B cell (primary cell): ENCODE results near the gene PHC3. TPM values are rescaled to one million over a fixed set of nuclear protein-coding genes. Genes with fewer than 3 reads are reported as not detected.

Experiments used
- ATAC-seq: fragments of 200-7000 bp; cut with Tn5 transposase; one replicate; pipeline ENCODE4 v1.10.0; 2021; ENCODE audit warnings: low read depth, mild to moderate bottlenecking, moderate number of reproducible peaks, moderate library complexity
- CTCF ChIA-PET: fragments of 350-600 bp; sonication (Branson Sonifier 250); formaldehyde crosslinking; loops from one replicate; lab custom pipeline; 2021; ENCODE audit warnings: antibody characterized with exemption, inconsistent platforms; lab: Charles Lee
- POLR2A ChIA-PET: fragments of 350-600 bp; sonication (Branson Sonifier 250); formaldehyde crosslinking; loops from one replicate; lab custom pipeline; 2021; ENCODE audit warnings: antibody characterized with exemption; lab: Charles Lee
- DNase-seq: peaks from one replicate; pipeline ENCODE4 v3.0.0; 2013
- H2AFZ ChIP-seq: 2 replicates; pipeline ENCODE4 v1.6.1; 2012; ENCODE audit warnings: mild to moderate bottlenecking, low read depth, low read length; ENCODE audit not compliant: insufficient read depth, poor library complexity, severe bottlenecking
- H3K27ac ChIP-seq, 2 donors: 1 replicate in 1 of 2; 2 replicates in 1 of 2; pipeline ENCODE4 v1.5.1; 2012 to 2013; ENCODE audit warnings: low read length in 2 of 2, mild to moderate bottlenecking in 2 of 2, moderate library complexity in 1 of 2
- H3K27me3 ChIP-seq, 4 experiments: fragments of 200-600 bp in 1 of 4; sonication (generic) in 1 of 4; replicated peaks in 1 of 4; 1 replicate in 2 of 4; 2 replicates in 2 of 4; pipeline versions ENCODE4 v1.6.1 to v1.7.0; 2013 to 2016; ENCODE audit warnings: low read length in 3 of 4, mild to moderate bottlenecking in 2 of 4, mixed read lengths in 1 of 4, moderate library complexity in 1 of 4; ENCODE audit not compliant: insufficient read depth in 4 of 4, control insufficient read depth in 3 of 4; ENCODE audit errors: control extremely low read depth in 1 of 4
- H3K36me3 ChIP-seq, 2 experiments: replicated peaks in 1 of 2; 1 replicate in 1 of 2; 2 replicates in 1 of 2; pipeline versions ENCODE4 v1.6.1 to v1.7.1; 2013; ENCODE audit warnings: low read length in 1 of 2; ENCODE audit not compliant: insufficient read depth in 2 of 2, control insufficient read depth in 1 of 2; ENCODE audit errors: control extremely low read depth in 1 of 2, extremely low read depth in 1 of 2
- H3K4me1 ChIP-seq, 2 donors: fragments of 200-600 bp in 1 of 2; sonication (generic) in 1 of 2; 1 replicate in 1 of 2; 2 replicates in 1 of 2; pipeline versions ENCODE4 v1.5.1 to v1.6.1; 2013 to 2017; ENCODE audit warnings: low read length in 2 of 2; ENCODE audit not compliant: control insufficient read depth in 2 of 2, insufficient read depth in 2 of 2
- H3K4me2 ChIP-seq: replicated peaks from 2 replicates; pipeline ENCODE3; 2012; ENCODE audit warnings: mild to moderate bottlenecking, low read depth, low read length; ENCODE audit not compliant: poor library complexity, severe bottlenecking
- H3K4me3 ChIP-seq, 5 experiments: fragments of 200-600 bp in 1 of 5; sonication (generic) in 1 of 5; 1 replicate in 3 of 5; 2 replicates in 2 of 5; pipeline versions ENCODE4 v1.5.1 to v1.7.0; 2011 to 2016; ENCODE audit warnings: low read length in 4 of 5, mild to moderate bottlenecking in 4 of 5, low read depth in 2 of 5, control low read depth in 1 of 5, moderate library complexity in 1 of 5; ENCODE audit not compliant: insufficient read depth in 1 of 5; ENCODE audit errors: control extremely low read depth in 1 of 5, extremely low read depth in 1 of 5
- H3K79me2 ChIP-seq: fragments of 200-600 bp; sonication (generic); one replicate; pipeline ENCODE4 v1.6.0; 2016; ENCODE audit warnings: low read length; ENCODE audit not compliant: control insufficient read depth, insufficient read depth
- H3K9ac ChIP-seq: fragments of 200-600 bp; sonication (generic); 2 replicates; pipeline ENCODE4 v1.6.1; 2017; ENCODE audit warnings: mild to moderate bottlenecking, low read length, moderate library complexity
- H3K9me3 ChIP-seq, 3 donors: one replicate each; pipeline versions ENCODE4 v1.6.1 to v1.7.1; 2013; ENCODE audit warnings: low read length in 2 of 3; ENCODE audit not compliant: control insufficient read depth in 2 of 3, insufficient read depth in 1 of 3; ENCODE audit errors: control extremely low read depth in 1 of 3
- H4K20me1 ChIP-seq: 2 replicates; pipeline ENCODE4 v1.6.0; 2012; ENCODE audit warnings: mild to moderate bottlenecking, low read length; ENCODE audit not compliant: insufficient read depth, control insufficient read depth, poor library complexity, severe bottlenecking
- H3K27ac Mint-ChIP-seq: one replicate; pipeline ENCODE4 v1.8.0; 2021; ENCODE audit warnings: mixed read lengths
- H3K27me3 Mint-ChIP-seq: one replicate; pipeline ENCODE4 v1.8.0; 2021; ENCODE audit warnings: mixed read lengths
- H3K4me1 Mint-ChIP-seq: one replicate; pipeline ENCODE4 v1.8.0; 2021; ENCODE audit warnings: mixed read lengths
- H3K4me3 Mint-ChIP-seq: one replicate; pipeline ENCODE4 v1.8.0; 2021; ENCODE audit warnings: mixed read lengths
- H3K9me3 Mint-ChIP-seq: one replicate; pipeline ENCODE4 v1.8.0; 2022; ENCODE audit warnings: mixed read lengths; ENCODE audit not compliant: insufficient read depth
- EZH2 ChIP-seq: IDR thresholded peaks from 2 replicates; pipeline ENCODE4 v1.6.1; 2012; ENCODE audit warnings: borderline replicate concordance, low read depth, mild to moderate bottlenecking, moderate library complexity, low read length; ENCODE audit not compliant: insufficient read depth, poor library complexity, severe bottlenecking
- WGBS: methylation state at CpG from one replicate; pipeline ENCODE4 v1.1.5; 2013; ENCODE audit warnings: missing lambda C conversion rate; ENCODE audit not compliant: insufficient coverage; 5-methylcytosine and 5-hydroxymethylcytosine counted together
- intact Hi-C: fragments of 100-400 bp; cut with micrococcal nuclease; formaldehyde crosslinking; loops from one replicate; pipeline ENCODE4 v1.10.0; 2022
- polyA plus RNA-seq: library from polyadenylated mRNA; depleted of rRNA; stranded (reverse); fragments of >200 nt; gene quantifications from 2 replicates; pipeline ENCODE4 v1.2.3, GENCODE V29; 2012
- total RNA-seq, 2 donors: library from RNA; stranded (reverse); fragments of 120-200 nt in 1 of 2; gene quantifications; 1 replicate in 1 of 2; 2 replicates in 1 of 2; pipeline versions ENCODE4 v1.2.3 to v1.2.4, GENCODE V29; 2013 to 2022
- TF ChIP-seq, protein P1 (sequence below): fragments of 200-600 bp; IDR thresholded peaks from one replicate; pipeline ENCODE4 v1.8.0; 2022; ENCODE audit warnings: antibody characterized with exemption, mild to moderate bottlenecking

PHC3 gene
- total and polyA plus RNA-seq, 2 donors (not counting 1 experiment from before 2014, with no cell fraction given) = 51.8 to 159 TPM

DNA sequence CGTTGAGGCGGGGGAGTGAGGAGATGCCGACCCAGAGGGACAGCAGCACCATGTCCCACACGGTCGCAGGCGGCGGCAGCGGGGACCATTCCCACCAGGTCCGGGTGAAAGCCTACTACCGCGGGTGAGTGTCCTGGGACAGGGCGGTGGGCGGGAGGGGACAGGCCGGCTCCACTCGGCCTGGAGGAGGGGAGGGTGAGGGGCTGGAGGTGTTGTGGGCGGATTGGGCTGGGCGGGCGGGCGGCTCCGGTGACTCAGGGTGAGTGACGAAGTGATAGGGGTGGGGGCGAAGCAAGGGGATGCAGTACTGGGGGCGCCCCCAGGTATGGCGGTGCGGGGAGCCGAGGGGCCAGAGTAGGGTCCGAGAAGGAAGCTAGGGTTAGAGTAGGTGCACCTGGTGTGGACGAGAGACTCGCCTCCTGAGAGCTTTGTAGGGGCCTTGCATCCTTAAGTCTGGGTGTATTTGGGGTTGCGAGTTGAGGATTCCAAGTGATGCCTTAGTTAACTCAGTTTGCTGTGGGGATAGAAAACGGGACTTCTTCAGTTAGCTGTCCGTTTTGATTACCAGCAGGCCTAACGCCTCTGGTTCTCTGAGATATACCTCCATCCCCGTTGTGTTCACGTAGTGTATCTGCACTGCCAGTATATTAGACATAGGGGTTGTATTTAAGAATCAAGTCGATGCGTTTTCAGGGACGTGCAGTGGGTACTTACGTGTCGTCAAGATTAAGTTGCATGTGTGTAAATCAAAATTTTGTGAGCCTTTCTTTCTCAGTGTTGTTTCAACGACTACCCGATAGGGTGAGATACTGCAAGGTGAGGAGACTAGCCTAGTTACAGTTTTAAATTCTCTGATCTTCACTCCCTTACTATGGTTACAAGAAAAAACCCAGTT, 41.4 kb upstream of the PHC3 start:
- Histone ChIP-seq H3K79me2 (no peaks in the 10 kb centered on the region), H3K9me3 (no peaks in the 10 kb centered on the region), H4K20me1 (no peaks in the 10 kb centered on the region), H3K36me3 (no peaks in the 10 kb centered on the region), H3K9ac (peak overlapping the region; percentile 73), H3K4me1 (peaks cover 7 to 14% of the 10 kb centered on the region in 2 donors), H3K4me2 (peak overlapping the region; percentile 83), H2AFZ (peak overlapping the region; percentile 97), H3K27ac (peak overlapping the region in 1 of 2 donors; percentile 57), H3K4me3 (peak overlapping the region; percentile 59 to 80 (median 75)), H3K27me3 (no peaks in the 10 kb centered on the region)
- Mint-ChIP-seq H3K4me3 (peak overlapping the region; percentile 95), H3K27ac (peak overlapping the region; percentile 86), H3K27me3 (peaks cover 3% of the 10 kb centered on the region), H3K4me1 (peaks cover 17% of the 10 kb centered on the region), H3K9me3 (no peaks in the 10 kb centered on the region)
- DNase-seq = peak; percentile 52
- no peak for TF ChIP-seq EZH2
- TF ChIP-seq, protein P1, sequence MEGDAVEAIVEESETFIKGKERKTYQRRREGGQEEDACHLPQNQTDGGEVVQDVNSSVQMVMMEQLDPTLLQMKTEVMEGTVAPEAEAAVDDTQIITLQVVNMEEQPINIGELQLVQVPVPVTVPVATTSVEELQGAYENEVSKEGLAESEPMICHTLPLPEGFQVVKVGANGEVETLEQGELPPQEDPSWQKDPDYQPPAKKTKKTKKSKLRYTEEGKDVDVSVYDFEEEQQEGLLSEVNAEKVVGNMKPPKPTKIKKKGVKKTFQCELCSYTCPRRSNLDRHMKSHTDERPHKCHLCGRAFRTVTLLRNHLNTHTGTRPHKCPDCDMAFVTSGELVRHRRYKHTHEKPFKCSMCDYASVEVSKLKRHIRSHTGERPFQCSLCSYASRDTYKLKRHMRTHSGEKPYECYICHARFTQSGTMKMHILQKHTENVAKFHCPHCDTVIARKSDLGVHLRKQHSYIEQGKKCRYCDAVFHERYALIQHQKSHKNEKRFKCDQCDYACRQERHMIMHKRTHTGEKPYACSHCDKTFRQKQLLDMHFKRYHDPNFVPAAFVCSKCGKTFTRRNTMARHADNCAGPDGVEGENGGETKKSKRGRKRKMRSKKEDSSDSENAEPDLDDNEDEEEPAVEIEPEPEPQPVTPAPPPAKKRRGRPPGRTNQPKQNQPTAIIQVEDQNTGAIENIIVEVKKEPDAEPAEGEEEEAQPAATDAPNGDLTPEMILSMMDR = no peak
- intact Hi-C loops = loop anchor here (5.0 kb wide), 1 partner anchor 41 kb away; the partner anchor contains the start of gene PHC3
- ChIA-PET POLR2A (interaction anchor here (0.5 to 0.7 kb wide), 2 partner anchors 13 to 134 kb away, joined by 3 read pairs; partner anchors contain the start of gene SKIL), CTCF (interaction anchor here (0.9 kb wide), 1 partner anchor 191 kb away, joined by 3 read pairs; no protein-coding TSS in a partner anchor)
- WGBS = 1% methylated on average over 35 of the region's 42 CpGs
- peak; percentile 32 for ATAC-seq
